NCI-H2171 (cell line): Measurements from ENCODE around the gene MALT1.
A peak's percentile ranks its signal among the peaks of the same experiment; 100 is the strongest.
"Not testable (repeated sequence)": the region's sequence is repeated elsewhere in the genome, so short reads cannot be mapped to it uniquely, and the experiment has no call there.

Source experiments
- DNase-seq: peaks from one replicate; lab custom pipeline; 2025; lab: John Stamatoyannopoulos, UW

Gene MALT1

GRCh38 chr18:58732471-58732870 lies 61.2 kb downstream of the MALT1 start:
- DNase-seq = no peak

GRCh38 chr18:58733866-58734265 lies 62.6 kb downstream of the MALT1 start:
- no peak for DNase-seq

GRCh38 chr18:58738322-58738721 lies 67.1 kb downstream of the MALT1 start:
- no peak for DNase-seq

GRCh38 chr18:58745914-58746313 lies 74.6 kb downstream of the MALT1 start:
- DNase-seq = no peak

DNA sequence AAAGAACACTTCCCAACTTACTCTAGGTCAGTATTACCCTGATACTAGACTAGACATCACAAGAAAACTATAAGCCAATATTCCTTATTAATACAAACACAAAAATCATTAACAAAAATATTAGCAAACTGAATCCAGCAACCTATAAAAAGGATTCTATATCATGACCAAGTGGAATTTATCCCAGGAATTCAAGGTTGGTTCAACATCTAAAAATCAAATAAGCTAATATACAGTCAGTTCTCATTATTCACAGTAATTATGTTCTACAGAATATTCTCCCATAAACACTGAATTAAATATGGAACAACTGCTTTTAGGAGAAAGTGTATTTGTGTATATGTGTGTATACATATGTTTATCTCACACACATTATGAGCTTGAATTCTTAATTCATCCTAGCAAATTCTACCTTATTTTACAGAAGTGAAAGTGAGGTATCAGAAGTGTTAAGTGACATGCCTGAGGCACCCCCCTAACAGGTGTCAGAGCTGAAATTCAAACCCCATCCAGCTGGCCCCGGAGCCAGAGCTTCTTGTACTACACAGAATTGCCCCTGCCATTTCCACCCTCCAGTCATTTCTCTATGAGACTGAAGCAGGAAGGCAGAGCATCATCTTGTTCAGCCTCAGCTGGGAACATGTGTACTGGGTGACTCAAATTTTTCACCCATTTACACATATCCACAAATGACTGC lies 77.8 kb downstream of the MALT1 start:
- DNase-seq = no peak

- DNase-seq = no peak
Observed at GRCh38 chr18:58753976-58754375, 82.7 kb downstream of the MALT1 start.

GRCh38 chr18:58754544-58755068 lies 83.3 kb downstream of the MALT1 start:
- DNase-seq = no peak

GRCh38 chr18:58755304-58756010 lies 84.2 kb downstream of the MALT1 start:
- no peak for DNase-seq

GRCh38 chr18:58756148-58756547 lies 84.9 kb downstream of the MALT1 start:
- DNase-seq = no peak

GRCh38 chr18:58756596-58757240 lies 85.5 kb downstream of the MALT1 start:
- no peak for DNase-seq

DNA sequence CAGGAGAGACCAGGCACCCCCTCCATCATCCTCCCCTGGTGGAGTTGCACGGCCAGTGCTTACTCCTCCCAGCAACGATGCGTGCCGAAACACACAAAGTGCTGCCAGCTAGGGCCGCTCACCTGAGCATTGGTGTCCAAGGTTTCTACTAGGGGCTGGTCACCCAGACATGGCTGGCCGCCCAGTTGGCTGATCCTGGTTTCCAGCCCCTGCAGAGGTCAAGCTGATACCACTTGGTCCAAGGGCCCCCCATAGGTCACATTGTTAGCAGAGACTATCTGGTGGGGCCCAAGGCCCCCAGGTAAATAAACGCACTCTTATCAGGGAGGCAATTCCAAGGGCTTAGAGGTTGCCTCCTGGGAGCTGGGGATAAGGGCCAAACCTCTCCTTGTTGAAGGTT lies 86.1 kb downstream of the MALT1 start:
- DNase-seq = not testable (repeated sequence)

- no peak for DNase-seq
Observed at GRCh38 chr18:58758046-58758445, 86.8 kb downstream of the MALT1 start.

DNA sequence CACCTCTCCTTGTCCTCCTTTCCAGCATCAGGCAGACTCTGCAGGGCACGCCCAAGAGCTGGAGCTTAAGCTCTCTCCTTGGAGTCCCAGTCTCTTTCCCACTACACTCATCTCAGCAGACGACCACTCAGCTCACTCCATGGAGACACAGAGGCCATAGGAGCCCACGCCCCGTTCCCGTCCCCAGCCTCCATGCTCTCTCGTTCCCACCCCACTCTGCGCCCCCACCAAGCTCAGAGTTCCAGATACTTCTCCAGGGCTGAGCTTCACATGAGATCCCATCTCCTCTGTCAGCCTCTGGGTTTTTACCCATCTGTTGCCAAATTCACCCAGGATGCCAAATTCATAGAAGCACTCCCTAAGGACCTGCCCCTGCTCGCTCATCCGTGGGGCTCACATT lies 87.3 kb downstream of the MALT1 start:
- no peak for DNase-seq

GRCh38 chr18:58761241-58761969 lies 90.1 kb downstream of the MALT1 start:
- no peak for DNase-seq

DNA sequence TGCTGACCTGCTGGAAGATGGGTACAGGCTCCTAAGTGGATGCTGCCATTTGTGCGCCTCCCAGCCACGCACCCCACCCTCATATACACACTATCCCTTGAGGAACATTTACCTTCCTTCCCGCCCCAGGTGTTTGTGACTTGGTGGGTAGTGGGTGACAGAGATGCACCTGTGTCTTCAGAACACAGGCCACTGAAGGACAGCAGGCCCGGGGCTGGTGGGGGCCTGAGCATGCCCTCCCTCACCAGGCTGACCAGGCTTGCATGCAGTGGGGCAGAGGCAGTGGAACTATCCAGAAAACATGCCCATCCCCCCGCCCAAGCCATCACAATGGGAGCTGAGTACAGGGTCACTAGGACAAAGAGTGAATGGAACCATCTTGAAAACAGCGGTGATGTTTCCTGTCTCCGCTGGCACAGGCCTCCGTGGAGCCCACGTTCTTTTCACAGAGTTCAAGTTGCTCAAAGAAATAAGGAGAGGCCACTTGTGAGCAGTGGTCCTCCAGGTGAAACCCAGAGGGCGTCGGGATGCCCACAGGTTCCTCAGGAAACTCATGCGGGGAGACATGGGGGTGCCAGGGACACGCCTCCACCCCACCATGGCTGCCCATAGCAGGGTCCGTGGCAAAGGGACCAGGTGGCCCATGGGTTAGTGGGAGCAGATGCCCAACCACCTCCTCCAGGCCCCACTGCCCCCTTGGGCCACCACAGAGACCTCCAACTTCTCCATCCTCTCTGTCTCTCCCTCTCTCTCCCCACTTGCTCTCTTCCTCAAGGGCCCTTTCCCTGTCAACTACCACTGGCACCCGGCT lies 90.9 kb downstream of the MALT1 start:
- DNase-seq = no peak

GRCh38 chr18:58762781-58763171 lies 91.5 kb downstream of the MALT1 start:
- no peak for DNase-seq

DNA sequence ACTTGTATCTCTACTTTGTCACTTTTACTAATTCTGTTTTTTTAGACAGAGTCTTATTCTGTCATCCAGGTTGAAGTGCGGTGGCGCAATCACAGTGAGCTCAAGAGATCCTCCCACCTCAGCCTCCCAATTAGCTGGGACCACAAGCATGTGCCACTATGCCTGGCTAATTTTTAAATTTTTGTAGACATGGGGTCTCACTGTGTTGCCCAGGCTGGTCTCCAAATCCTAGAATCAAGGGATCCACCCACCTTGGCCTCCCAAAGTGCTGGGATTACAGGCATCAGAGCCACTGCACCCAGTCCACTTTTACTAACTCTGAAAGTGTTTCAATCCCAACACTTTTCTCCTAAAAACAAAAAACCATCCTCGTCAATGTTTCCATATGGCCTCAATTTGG lies 94.9 kb downstream of the MALT1 start:
- no peak for DNase-seq

DNA sequence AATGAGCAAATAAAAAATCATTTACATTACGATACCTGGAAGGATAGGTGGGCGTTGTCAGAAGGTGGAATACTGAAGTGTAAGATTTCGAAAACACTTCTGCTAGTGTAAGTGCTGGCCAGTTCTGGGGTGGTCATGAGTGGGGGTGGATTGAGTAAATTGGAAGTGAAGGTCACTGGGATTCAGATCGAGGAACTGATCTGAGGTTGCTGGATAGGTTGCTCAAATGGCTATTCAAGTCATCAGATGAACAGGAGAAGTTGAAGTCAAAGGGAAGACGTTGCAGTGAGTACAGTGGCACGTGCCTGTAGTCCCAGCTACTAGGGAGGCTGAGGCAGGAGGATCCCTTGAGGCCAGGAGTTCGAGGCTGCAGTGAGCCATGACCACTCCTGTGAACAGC lies 95.7 kb downstream of the MALT1 start:
- no peak for DNase-seq

DNA sequence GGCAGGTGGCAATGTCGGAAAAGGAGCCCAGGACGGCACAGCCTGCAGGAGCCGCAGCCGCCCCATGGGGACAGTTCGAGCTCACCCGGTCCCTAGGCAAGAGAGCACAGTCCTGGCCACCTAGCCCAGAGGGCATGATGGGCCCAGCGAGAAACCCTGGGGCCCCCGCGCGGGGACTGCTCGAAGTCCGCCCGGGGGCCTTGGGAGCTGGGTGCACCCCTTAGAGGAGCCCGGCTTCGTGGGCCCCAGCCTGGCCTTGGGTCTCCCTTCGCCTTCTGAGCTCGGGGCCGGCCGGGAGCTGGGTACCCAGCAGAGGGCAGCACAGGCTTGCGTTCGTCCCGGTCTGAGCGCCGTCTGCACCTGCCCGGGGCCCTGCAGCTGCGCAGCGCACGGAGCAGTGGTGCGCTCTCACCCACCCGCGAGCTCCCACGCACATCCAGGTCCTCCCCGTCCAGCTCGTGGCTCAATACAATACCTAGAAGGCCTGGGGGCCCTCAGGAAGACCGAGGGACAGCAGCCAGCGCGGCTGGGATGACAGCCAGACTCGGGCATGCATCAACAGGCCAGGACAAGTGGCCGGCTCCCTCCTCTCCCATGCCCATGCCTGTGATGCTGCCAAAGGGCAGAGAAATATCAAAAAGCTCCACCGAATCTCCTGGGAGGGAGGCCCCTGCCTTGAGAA lies 97.2 kb downstream of the MALT1 start:
- DNase-seq = peak; percentile 79

DNA sequence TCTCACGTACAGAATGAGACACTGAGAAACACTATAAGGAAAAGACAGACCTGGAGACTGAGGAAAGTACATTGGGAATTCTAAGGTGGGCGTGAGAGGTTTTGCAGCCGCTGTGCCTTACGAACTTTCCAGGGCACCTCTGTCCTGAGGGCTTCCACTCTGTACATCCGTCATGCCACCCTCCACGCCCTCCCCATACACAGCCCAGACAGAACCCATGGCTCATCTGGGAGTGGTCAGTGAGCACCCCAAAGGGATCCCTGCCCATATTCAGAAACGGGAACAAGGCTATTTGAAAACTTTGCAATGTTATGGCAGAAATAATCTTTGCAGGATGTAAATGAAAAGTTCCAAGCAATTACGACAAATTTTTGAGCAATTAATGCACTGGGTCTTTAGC lies 98.1 kb downstream of the MALT1 start:
- DNase-seq = no peak

- DNase-seq = no peak
Observed at GRCh38 chr18:58770601-58771000, 99.3 kb downstream of the MALT1 start.
